ENCODE data around the gene SCML1. TPM values are rescaled to one million over a fixed set of nuclear protein-coding genes. Genes with fewer than 3 reads are reported as not detected.

SCML1 gene
- total RNA-seq, 1 experiment from 2014 or later: 1.6 TPM

- Histone ChIP-seq H3K14ac (ENCODE audit: insufficient read depth, low read length) (no peak overlapping the region), H2BK12ac (ENCODE audit: insufficient read length, low read depth, low read length) (no peak overlapping the region), H2BK5ac (ENCODE audit: insufficient read length, low read length) (no peak overlapping the region), H3K23me2 (ENCODE audit: insufficient read length, low read depth, low read length, poor library complexity, severe bottlenecking) (no peaks in the 10 kb centered on the region), H3K18ac (ENCODE audit: insufficient read length, low read depth, low read length) (no peak overlapping the region), H3K4me2 (ENCODE audit: insufficient read depth, insufficient read length, low read length) (no peak overlapping the region), H4K20me1 (ENCODE audit: control insufficient read depth, insufficient read depth, insufficient read length) (no peaks in the 10 kb centered on the region), H3K9ac (ENCODE audit: extremely low read depth, insufficient read length, low read length) (no peak overlapping the region), H3K27me3 (ENCODE audit: insufficient read depth, low read length) (no peaks in the 10 kb centered on the region), H3K27ac (ENCODE audit: insufficient read length, low read depth, low read length) (no peak overlapping the region), H4K8ac (replicated peaks; ENCODE audit: insufficient read length, low read depth, low read length) (no peak overlapping the region), H3T11ph (ENCODE audit: low read length) (no peak overlapping the region), H4K91ac (ENCODE audit: insufficient read length, low read depth, low read length) (no peak overlapping the region), H3K4ac (ENCODE audit: low read depth, low read length) (no peak overlapping the region), H2BK15ac (ENCODE audit: low read depth, low read length) (no peak overlapping the region), H3K56ac (ENCODE audit: insufficient read length, low read depth, low read length) (no peak overlapping the region), H2BK120ac (ENCODE audit: low read depth, low read length, poor library complexity, severe bottlenecking) (no peak overlapping the region), H3K79me1 (ENCODE audit: insufficient read depth, low read depth, low read length, poor library complexity, severe bottlenecking) (no peaks in the 10 kb centered on the region), H3K23ac (ENCODE audit: insufficient read length, low read depth, low read length) (no peak overlapping the region), H2AFZ (ENCODE audit: low read length) (no peak overlapping the region), H3K79me2 (ENCODE audit: insufficient read depth, low read length) (no peaks in the 10 kb centered on the region), H3K9me3 (ENCODE audit: control insufficient read depth, low read depth, low read length) (no peaks in the 10 kb centered on the region), H4K5ac (ENCODE audit: insufficient read length, low read depth, low read length) (no peak overlapping the region), H3K4me1 (ENCODE audit: insufficient read depth, low read length) (no peaks in the 10 kb centered on the region; the same call in 1 of the 2 replicates), H2AK5ac (ENCODE audit: insufficient read length, low read length) (no peak overlapping the region), H2BK20ac (ENCODE audit: low read depth, low read length, poor library complexity, severe bottlenecking) (no peak overlapping the region)
- no peak for TF ChIP-seq CTCF (conservative IDR thresholded peaks at IDR 0.05)
- Mint-ChIP-seq H3K9me3 (no peaks in the 10 kb centered on the region), H3K4me3 (no peak overlapping the region), H3K27me3 (ENCODE audit: low read depth) (peaks cover 16% of the 10 kb centered on the region), H3K4me1 (peaks cover 21 to 24% of the 10 kb centered on the region in 2 experiments), H3K36me3 (ENCODE audit: insufficient read depth in 1 of 3, low read depth in 3 of 3) (peaks cover 8 to 32% (median 23%) of the 10 kb centered on the region in 3 experiments; a peak in 5 of 7 replicates), H3K27ac (no peak overlapping the region)
- DNase-seq: no peak
- no CpG with 5 or more reads among the region's 2 CpGs for WGBS (ENCODE audit: extremely low coverage, insufficient read length, low lambda C conversion rate)
Observed at GRCh38 chrX:17725181-17725580, 12.1 kb upstream of the SCML1 start.
